Gastroesophageal sphincter (tissue), 3 donors: ENCODE results near the gene KLHDC8A.

Experiments
- CTCF ChIP-seq, 4 experiments: fragments of 200-600 bp in 2 of 4; fragments of 450-650 bp in 2 of 4; sonication (generic) in 1 of 4; IDR thresholded peaks; one replicate each; pipeline ENCODE4 v1.5.1; 2017 to 2019; ENCODE audit warnings: antibody characterized with exemption in 4 of 4, mild to moderate bottlenecking in 2 of 4, moderate library complexity in 2 of 4
- EP300 ChIP-seq: sonication (generic); formaldehyde crosslinking; IDR thresholded peaks from one replicate; pipeline ENCODE4 v1.6.1; 2017; ENCODE audit warnings: antibody characterized with exemption, mild to moderate bottlenecking
- POLR2A ChIP-seq, 2 donors: fragments of 450-650 bp; IDR thresholded peaks; one replicate each; pipeline ENCODE4 v1.6.1; 2017; ENCODE audit warnings: antibody characterized with exemption in 2 of 2, mild to moderate bottlenecking in 2 of 2, moderate library complexity in 1 of 2
- POLR2AphosphoS5 ChIP-seq: sonication (generic); formaldehyde crosslinking; IDR thresholded peaks from one replicate; pipeline ENCODE4 v1.6.1; 2017; ENCODE audit warnings: antibody characterized with exemption

GRCh38 chr1:205382561-205382960, 25.8 kb upstream of the KLHDC8A start:
- TF ChIP-seq CTCF (IDR thresholded peaks at IDR 0.05): no peak
- TF ChIP-seq POLR2A (IDR thresholded peaks at IDR 0.05): no peak
- TF ChIP-seq POLR2AphosphoS5: no peak
- TF ChIP-seq EP300: no peak
